Mammary epithelial cell (primary cell): ENCODE data around the gene DPYSL3.

Experiments
- EZH2 ChIP-seq: IDR thresholded peaks from 2 replicates; pipeline ENCODE4 v1.6.1; 2012; ENCODE audit warnings: low read length, inconsistent platforms, borderline replicate concordance
- TF ChIP-seq, protein P1 (sequence below), 2 donors: IDR thresholded peaks in 1 of 2; conservative IDR thresholded peaks in 1 of 2; 2 replicates each; pipeline ENCODE4 v1.5.1; 2011 to 2012; ENCODE audit warnings: inconsistent platforms in 2 of 2, low read length in 2 of 2, mild to moderate bottlenecking in 2 of 2, control low read depth in 1 of 2, low read depth in 1 of 2; ENCODE audit not compliant: insufficient read depth in 1 of 2; ENCODE audit errors: extremely low read depth in 1 of 2

DNA sequence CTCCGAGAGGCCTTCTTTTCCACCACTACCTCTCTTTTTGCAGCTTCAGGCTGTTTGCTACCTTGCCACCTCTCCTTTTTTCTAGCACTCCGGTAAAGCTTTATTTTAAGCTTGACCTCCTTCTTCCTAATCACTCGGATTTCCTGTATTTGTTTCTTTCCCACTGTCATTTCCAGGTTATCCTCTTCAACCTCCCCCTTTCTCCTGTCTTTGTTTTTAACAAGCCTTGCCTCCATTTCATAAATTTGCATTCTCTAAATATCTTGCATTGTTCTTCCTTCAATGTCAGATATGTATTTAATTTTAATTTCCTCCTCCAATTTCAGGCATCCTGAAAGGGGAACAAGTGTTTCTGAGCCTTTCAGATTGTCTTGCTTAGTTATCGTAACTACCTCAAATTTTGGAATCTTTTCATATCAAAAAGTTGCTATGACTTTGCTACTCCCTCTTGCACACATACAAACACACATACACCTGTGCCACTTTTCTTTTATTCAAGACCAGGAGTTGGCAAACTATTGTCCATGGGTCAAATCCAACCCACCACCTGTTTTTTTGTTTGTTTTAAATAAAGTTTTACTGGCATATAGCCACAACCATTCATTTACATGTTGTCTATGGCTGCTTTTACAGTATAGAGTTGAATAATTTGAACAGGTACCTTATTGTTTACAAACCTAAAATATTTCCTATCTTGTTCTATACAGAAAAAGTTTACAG, 22.7 kb downstream of the DPYSL3 start:
- TF ChIP-seq EZH2: no peak
- TF ChIP-seq, protein P1, sequence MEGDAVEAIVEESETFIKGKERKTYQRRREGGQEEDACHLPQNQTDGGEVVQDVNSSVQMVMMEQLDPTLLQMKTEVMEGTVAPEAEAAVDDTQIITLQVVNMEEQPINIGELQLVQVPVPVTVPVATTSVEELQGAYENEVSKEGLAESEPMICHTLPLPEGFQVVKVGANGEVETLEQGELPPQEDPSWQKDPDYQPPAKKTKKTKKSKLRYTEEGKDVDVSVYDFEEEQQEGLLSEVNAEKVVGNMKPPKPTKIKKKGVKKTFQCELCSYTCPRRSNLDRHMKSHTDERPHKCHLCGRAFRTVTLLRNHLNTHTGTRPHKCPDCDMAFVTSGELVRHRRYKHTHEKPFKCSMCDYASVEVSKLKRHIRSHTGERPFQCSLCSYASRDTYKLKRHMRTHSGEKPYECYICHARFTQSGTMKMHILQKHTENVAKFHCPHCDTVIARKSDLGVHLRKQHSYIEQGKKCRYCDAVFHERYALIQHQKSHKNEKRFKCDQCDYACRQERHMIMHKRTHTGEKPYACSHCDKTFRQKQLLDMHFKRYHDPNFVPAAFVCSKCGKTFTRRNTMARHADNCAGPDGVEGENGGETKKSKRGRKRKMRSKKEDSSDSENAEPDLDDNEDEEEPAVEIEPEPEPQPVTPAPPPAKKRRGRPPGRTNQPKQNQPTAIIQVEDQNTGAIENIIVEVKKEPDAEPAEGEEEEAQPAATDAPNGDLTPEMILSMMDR (conservative IDR thresholded peaks at IDR 0.05 in 1 of 2, IDR thresholded peaks at IDR 0.05 in 1 of 2; ENCODE audit: extremely low read depth in 1 of 2, insufficient read depth in 1 of 2, low read depth in 1 of 2, low read length in 2 of 2): no peak
